GM21786 (cell line): ENCODE data around the gene NRN1.
"Not testable (repeated sequence)": the region's sequence is repeated elsewhere in the genome, so short reads cannot be mapped to it uniquely, and the experiment has no call there.

Source experiments
- ATAC-seq: cut with Tn5 transposase; IDR thresholded peaks from one replicate; pipeline ENCODE4 v1.9.1; 2021; ENCODE audit not compliant: unreplicated experiment

Gene NRN1

GRCh38 chr6:5984150-5985089 is 22.3 kb downstream of the NRN1 start:
- no peak for ATAC-seq

- ATAC-seq = no peak
These were observed 25.3 kb downstream of the NRN1 start for GRCh38 chr6:5981126-5982026.

GRCh38 chr6:5979650-5980420 is 26.9 kb downstream of the NRN1 start:
- ATAC-seq = no peak

- no peak for ATAC-seq
These were observed 29.9 kb downstream of the NRN1 start for GRCh38 chr6:5976811-5977210.

GRCh38 chr6:5968817-5969734 is 37.6 kb downstream of the NRN1 start:
- ATAC-seq = no peak

- not testable (repeated sequence) for ATAC-seq
These were observed 38.7 kb downstream of the NRN1 start for GRCh38 chr6:5968036-5968435.

- no peak for ATAC-seq
These were observed 39.1 kb downstream of the NRN1 start for GRCh38 chr6:5967594-5967993.

- ATAC-seq = no peak
These were observed 43.9 kb downstream of the NRN1 start for GRCh38 chr6:5962794-5963193.

- ATAC-seq = no peak
These were observed 44.9 kb downstream of the NRN1 start for GRCh38 chr6:5961836-5962235.

- ATAC-seq = no peak
These were observed 46.3 kb downstream of the NRN1 start for GRCh38 chr6:5960456-5960855.

- ATAC-seq = no peak
These were observed 47.8 kb downstream of the NRN1 start for GRCh38 chr6:5958921-5959320.

- ATAC-seq = no peak
These were observed 49.8 kb downstream of the NRN1 start for GRCh38 chr6:5956939-5957338.

GRCh38 chr6:5950361-5950785 is 56.4 kb downstream of the NRN1 start:
- ATAC-seq = no peak
